Activated T-cell treated with anti-CD3 and anti-CD28 coated beads, Interleukin-2, amount 50 U/mL, for 24 hours (primary cell): ENCODE results near the gene NLRP10.

Experiments used
- DNase-seq: peaks from one replicate; pipeline ENCODE4 v3.0.0-alpha.2; 2020
- H3K27ac Mint-ChIP-seq: 2 replicates; pipeline ENCODE4 v1.8.0; 2020; ENCODE audit warnings: mild to moderate bottlenecking, mixed read lengths
- H3K27me3 Mint-ChIP-seq: 2 replicates; pipeline ENCODE4 v1.8.0; 2020; ENCODE audit warnings: mixed read lengths
- H3K36me3 Mint-ChIP-seq: 2 replicates; pipeline ENCODE4 v1.8.0; 2020; ENCODE audit warnings: low read depth, mixed read lengths
- H3K4me1 Mint-ChIP-seq: 2 replicates; pipeline ENCODE4 v1.8.0; 2020; ENCODE audit warnings: low read depth, mixed read lengths
- H3K4me3 Mint-ChIP-seq: 2 replicates; pipeline ENCODE4 v1.8.0; 2020; ENCODE audit warnings: mild to moderate bottlenecking, moderate library complexity, mixed read lengths
- H3K9me3 Mint-ChIP-seq: 2 replicates; pipeline ENCODE4 v1.8.0; 2020; ENCODE audit warnings: mixed read lengths

The NLRP10 gene

GRCh38 chr11:7986768-7987559 lies 21.7 kb upstream of the NLRP10 start, which contains the start of gene EIF3F:
Gene EIF3F (plus strand): TSS chr11:7987337. CDS start chr11:7987353, 16 bp downstream.
- Mint-ChIP-seq H3K4me1 (peaks cover 43% of the 10 kb centered on the region), H3K9me3 (no peaks in the 10 kb centered on the region), H3K27me3 (no peaks in the 10 kb centered on the region), H3K36me3 (peaks cover 44% of the 10 kb centered on the region), H3K4me3 (peak within 1 kb of the TSS; percentile 93), H3K27ac (peak within 1 kb of the TSS; percentile 96)
- DNase-seq = peak; percentile 87

DNA sequence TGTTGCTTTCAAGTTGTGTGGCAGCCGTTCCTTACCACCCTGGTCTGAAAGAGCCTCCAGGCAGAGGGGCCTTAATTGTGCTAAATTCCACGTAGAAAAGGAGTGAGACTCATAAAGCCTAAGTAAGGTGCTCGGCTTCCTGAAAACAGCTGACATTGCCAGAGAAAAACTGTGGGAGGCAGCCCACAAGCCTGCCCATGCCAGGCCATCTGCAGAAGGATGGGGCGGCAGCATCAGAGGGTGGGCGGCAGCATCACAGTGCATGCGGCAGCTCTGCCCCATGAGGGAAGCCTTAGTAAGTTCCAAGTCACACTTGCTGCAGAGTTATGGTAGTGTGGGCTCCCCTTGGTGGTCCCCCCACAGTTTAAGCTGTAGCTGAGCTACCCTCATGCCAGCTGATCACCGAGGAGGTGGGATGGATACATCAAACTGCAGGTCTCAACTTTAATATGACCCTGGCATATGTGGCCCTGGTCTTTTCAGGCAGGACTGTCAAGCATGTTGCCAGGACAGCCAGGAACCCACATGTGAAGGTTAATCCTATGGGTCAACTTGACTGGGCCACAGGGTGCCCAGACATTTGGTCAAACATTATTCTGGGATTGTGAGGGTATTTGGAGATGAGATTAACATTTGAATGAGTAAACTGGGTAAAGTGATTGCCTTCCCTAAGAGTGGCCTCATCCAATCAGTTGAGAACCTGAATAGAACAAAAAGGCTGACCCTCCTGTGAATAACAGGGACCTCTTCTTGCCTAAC lies 18.8 kb upstream of the NLRP10 start:
- H3K4me1 Mint-ChIP-seq = peaks cover 21% of the 10 kb centered on the region
- no peak overlapping the region for H3K4me3 Mint-ChIP-seq
- no peaks in the 10 kb centered on the region for H3K27me3 Mint-ChIP-seq
- H3K36me3 Mint-ChIP-seq = peaks cover 18% of the 10 kb centered on the region
- H3K9me3 Mint-ChIP-seq = no peaks in the 10 kb centered on the region
- DNase-seq = no peak
- H3K27ac Mint-ChIP-seq = no peak overlapping the region

DNA sequence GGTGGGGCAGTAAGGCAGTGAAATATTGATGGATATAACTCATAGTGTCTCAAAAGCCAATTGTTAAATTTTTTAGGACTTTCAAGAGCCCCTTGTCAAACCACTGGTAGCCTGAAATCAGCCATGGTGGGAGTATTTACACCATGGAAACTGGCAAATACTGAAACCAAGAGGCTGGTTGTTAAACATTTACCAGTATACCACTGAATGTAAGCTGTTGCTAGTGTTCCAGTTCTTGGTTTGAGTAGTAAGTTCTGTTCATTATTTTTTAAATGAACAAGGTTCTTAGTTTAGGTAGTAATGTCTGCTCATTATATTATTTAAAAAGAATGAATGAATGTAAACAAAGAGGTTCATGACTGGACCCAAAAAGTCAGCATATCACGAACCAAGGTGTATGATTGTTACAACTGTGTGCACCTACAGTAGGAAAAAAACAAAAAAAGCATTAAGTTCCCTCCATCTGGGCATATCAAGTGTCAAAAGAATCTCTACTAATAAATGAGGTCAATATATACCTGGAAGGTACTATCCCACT lies 17.4 kb upstream of the NLRP10 start:
- Mint-ChIP-seq H3K4me3 (no peak overlapping the region), H3K4me1 (peaks cover 12% of the 10 kb centered on the region), H3K36me3 (peaks cover 5% of the 10 kb centered on the region), H3K27me3 (no peaks in the 10 kb centered on the region), H3K9me3 (no peaks in the 10 kb centered on the region), H3K27ac (no peak overlapping the region)
- no peak for DNase-seq

DNA sequence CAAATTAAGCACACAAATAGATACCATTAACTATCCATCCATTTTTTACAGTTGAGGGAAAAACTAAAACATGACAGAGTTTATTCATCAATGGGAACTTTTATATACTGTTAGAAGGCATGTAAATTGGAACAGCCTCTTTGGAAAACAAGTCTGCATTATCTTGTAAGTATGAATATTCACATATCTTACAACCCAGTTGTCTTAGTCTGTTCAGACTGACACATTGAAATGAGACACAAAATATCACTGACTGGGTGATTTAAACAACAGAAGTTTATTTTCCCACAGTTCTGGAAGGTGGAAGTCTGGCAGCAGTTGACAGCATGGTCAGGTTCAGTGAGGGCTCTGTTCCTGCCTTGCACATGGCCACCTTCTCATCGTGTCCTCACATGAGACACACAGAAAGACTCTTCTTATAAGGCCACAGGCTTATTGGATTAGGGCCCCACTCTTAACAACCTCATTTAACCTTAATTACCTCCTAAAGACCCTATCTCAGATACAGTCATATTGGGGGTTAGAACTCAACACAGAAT lies 16.4 kb upstream of the NLRP10 start:
- H3K36me3 Mint-ChIP-seq = no peaks in the 10 kb centered on the region
- H3K4me3 Mint-ChIP-seq = no peak overlapping the region
- no peak for DNase-seq
- H3K27ac Mint-ChIP-seq = no peak overlapping the region
- H3K4me1 Mint-ChIP-seq = peaks cover 10% of the 10 kb centered on the region
- H3K9me3 Mint-ChIP-seq = no peaks in the 10 kb centered on the region
- H3K27me3 Mint-ChIP-seq = no peaks in the 10 kb centered on the region

GRCh38 chr11:7977232-7977917 lies 12.1 kb upstream of the NLRP10 start:
- peaks cover 9% of the 10 kb centered on the region for H3K27me3 Mint-ChIP-seq
- no peaks in the 10 kb centered on the region for H3K4me1 Mint-ChIP-seq
- no peaks in the 10 kb centered on the region for H3K9me3 Mint-ChIP-seq
- H3K27ac Mint-ChIP-seq = no peak overlapping the region
- no peaks in the 10 kb centered on the region for H3K36me3 Mint-ChIP-seq
- H3K4me3 Mint-ChIP-seq = no peak overlapping the region
- DNase-seq = no peak

DNA sequence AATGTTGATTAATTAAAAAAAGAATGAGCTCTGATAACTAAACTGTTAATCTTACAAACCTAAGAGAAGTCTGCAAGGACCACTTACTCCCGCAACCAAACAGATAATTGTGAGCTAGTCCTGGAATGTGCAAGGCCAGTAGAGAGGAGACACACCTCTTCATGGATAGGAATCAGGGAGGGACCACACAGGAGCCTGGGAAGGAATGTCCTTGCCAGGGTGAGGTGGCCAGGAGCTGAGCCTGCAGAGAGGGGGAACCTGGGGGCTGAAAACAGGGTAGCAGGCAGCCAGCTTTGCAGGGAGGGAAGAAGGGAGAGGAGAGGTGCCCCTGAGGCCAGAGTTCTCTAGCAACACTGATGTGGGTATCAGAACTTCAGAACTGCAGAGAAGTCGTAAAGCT lies 9.4 kb upstream of the NLRP10 start:
- Mint-ChIP-seq H3K4me3 (no peak overlapping the region), H3K9me3 (no peaks in the 10 kb centered on the region), H3K27me3 (peaks cover 13% of the 10 kb centered on the region), H3K27ac (no peak overlapping the region), H3K36me3 (no peaks in the 10 kb centered on the region), H3K4me1 (no peaks in the 10 kb centered on the region)
- no peak for DNase-seq

GRCh38 chr11:7973011-7973410 lies 7.8 kb upstream of the NLRP10 start:
- H3K27ac Mint-ChIP-seq = no peak overlapping the region
- H3K4me3 Mint-ChIP-seq = no peak overlapping the region
- H3K36me3 Mint-ChIP-seq = no peaks in the 10 kb centered on the region
- no peak for DNase-seq
- H3K27me3 Mint-ChIP-seq = peaks cover 16% of the 10 kb centered on the region
- no peaks in the 10 kb centered on the region for H3K9me3 Mint-ChIP-seq
- no peaks in the 10 kb centered on the region for H3K4me1 Mint-ChIP-seq

DNA sequence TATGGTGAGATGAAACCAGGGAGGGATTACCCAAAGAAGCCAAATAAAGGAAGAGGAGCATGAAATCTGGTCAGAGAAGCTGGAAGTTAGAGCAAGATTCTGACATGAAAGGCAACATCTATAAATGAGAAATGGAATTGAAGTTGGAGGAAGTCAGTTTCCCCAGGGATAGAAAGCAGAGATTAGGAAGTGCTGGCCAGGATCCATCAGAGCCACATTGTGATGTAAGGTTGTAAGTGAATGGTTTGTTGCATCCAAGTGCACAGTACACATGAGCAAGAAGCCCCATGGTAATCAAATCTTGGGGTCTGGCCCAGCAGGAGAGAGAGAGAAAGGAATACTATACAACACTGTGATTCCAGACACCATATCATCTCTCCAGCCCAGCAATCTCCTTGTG lies 6.6 kb upstream of the NLRP10 start:
- H3K27me3 Mint-ChIP-seq = peaks cover 16% of the 10 kb centered on the region
- H3K4me3 Mint-ChIP-seq = no peak overlapping the region
- H3K36me3 Mint-ChIP-seq = no peaks in the 10 kb centered on the region
- H3K27ac Mint-ChIP-seq = no peak overlapping the region
- DNase-seq = no peak
- no peaks in the 10 kb centered on the region for H3K4me1 Mint-ChIP-seq
- no peaks in the 10 kb centered on the region for H3K9me3 Mint-ChIP-seq

GRCh38 chr11:7969756-7970646 lies 4.8 kb upstream of the NLRP10 start:
- Mint-ChIP-seq H3K4me3 (no peak overlapping the region), H3K27ac (no peak overlapping the region), H3K36me3 (no peaks in the 10 kb centered on the region), H3K27me3 (peaks cover 21% of the 10 kb centered on the region), H3K9me3 (no peaks in the 10 kb centered on the region), H3K4me1 (no peaks in the 10 kb centered on the region)
- DNase-seq = no peak

DNA sequence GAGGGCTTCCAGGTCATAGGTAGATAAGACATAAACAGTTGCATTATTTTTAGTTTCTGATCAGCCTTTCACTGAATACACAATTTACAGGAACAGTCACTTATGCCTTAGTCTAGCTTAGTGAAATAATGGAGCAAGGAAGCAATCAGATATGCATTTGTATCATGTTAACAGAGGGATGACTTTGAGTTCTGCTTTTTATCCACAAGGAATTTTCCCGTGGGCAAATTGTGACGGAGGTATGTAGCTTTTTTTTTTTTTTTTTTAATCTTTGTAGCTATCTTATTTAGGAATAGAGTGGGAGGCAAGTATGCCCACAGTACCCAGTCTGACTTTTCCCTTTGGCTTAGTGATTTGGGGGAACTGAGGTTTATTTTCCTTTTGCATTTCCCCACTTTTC lies 3.4 kb upstream of the NLRP10 start:
- no peak for DNase-seq
- no peak overlapping the region for H3K4me3 Mint-ChIP-seq
- H3K27ac Mint-ChIP-seq = no peak overlapping the region
- H3K36me3 Mint-ChIP-seq = no peaks in the 10 kb centered on the region
- H3K4me1 Mint-ChIP-seq = no peaks in the 10 kb centered on the region
- peaks cover 20% of the 10 kb centered on the region for H3K27me3 Mint-ChIP-seq
- H3K9me3 Mint-ChIP-seq = no peaks in the 10 kb centered on the region

GRCh38 chr11:7967826-7968225 lies 2.6 kb upstream of the NLRP10 start:
- no peak overlapping the region for H3K4me3 Mint-ChIP-seq
- peaks cover 24% of the 10 kb centered on the region for H3K27me3 Mint-ChIP-seq
- no peaks in the 10 kb centered on the region for H3K36me3 Mint-ChIP-seq

DNA sequence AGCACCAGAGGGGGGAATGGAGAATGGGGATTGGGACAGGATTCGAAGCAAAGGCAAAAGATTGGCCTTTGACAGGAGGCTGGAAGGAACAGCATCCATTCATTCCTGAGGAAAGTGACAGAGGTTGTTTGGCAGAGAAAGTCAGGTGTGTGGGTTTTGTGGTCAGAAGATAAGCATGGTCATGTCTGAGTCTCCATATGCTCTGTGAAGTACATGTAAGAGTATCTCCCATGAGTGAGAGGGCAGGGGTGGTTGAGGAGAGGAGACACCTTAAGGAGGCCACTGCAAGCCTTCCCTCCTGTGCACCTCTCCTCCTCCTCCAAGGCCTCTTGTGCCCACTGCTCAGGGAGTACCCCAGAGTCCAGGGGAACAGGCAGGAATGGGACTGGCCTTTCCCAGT lies 1.9 kb upstream of the NLRP10 start:
- DNase-seq = no peak
- H3K4me1 Mint-ChIP-seq = no peaks in the 10 kb centered on the region
- H3K9me3 Mint-ChIP-seq = no peaks in the 10 kb centered on the region
- H3K36me3 Mint-ChIP-seq = no peaks in the 10 kb centered on the region
- H3K27ac Mint-ChIP-seq = no peak overlapping the region
- H3K4me3 Mint-ChIP-seq = no peak overlapping the region
- peaks cover 21% of the 10 kb centered on the region for H3K27me3 Mint-ChIP-seq

More at GRCh38 chr11:7967826-7968225, 2.6 kb upstream of the NLRP10 start:
- Mint-ChIP-seq H3K9me3 (no peaks in the 10 kb centered on the region), H3K27ac (no peak overlapping the region), H3K4me1 (no peaks in the 10 kb centered on the region)
- no peak for DNase-seq

DNA sequence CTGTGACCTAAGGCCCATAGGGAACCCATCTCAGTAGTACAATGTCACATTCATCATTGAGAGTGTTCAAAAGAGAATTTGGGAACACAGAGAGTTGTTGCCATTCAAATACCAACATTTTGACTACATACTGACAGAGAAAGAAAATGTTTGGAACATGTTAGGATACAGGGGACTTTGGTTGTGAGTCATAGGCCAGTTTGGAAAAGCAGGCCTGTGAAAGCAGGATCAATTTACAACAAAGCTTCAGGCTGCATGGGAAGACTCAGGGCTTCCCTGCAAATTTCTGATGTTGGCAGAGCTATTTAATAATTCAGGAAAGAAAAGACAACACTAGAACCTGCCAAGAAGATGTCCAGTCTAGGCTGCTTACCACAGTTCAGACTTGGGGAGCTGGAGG lies 374 bp downstream of the NLRP10 start:
- H3K27me3 Mint-ChIP-seq = peaks cover 29% of the 10 kb centered on the region
- no peak for DNase-seq
- no peak overlapping the region for H3K27ac Mint-ChIP-seq
- no peaks in the 10 kb centered on the region for H3K4me1 Mint-ChIP-seq
- no peaks in the 10 kb centered on the region for H3K36me3 Mint-ChIP-seq
- H3K9me3 Mint-ChIP-seq = no peaks in the 10 kb centered on the region
- no peak overlapping the region for H3K4me3 Mint-ChIP-seq
